SK-N-SH (cell line): ENCODE results near the gene ZNF442. TPM values are rescaled to one million over a fixed set of nuclear protein-coding genes. Genes with fewer than 3 reads are reported as not detected.
"Not testable (repeated sequence)": the region's sequence is repeated elsewhere in the genome, so short reads cannot be mapped to it uniquely, and the experiment has no call there.

ENCODE experiments used
- CTCF ChIA-PET: fragments of 300-600, 350-600 bp; formaldehyde crosslinking; extraction: SDS; loops from one replicate; lab custom pipeline; 2021; lab: Yijun Ruan, JAX
- POLR2A ChIA-PET: fragments of 350-600 bp; sonication (Branson Sonifier 250); formaldehyde crosslinking; extraction: SDS; loops from one replicate; lab custom pipeline; 2020; ENCODE audit warnings: antibody characterized with exemption, inconsistent platforms; lab: Yijun Ruan, JAX
- DNase-seq: peaks from one replicate; pipeline ENCODE4 v3.0.0; 2012
- H2AFZ ChIP-seq: fragments of 200-600 bp; sonication (generic); 2 replicates; pipeline ENCODE4 v1.8.1; 2016; ENCODE audit warnings: antibody characterized with exemption, mild to moderate bottlenecking, low read depth
- H3F3A ChIP-seq: fragments of 200-600 bp; sonication (generic); replicated peaks from 2 replicates; pipeline ENCODE3; 2016; ENCODE audit warnings: antibody characterized with exemption, mild to moderate bottlenecking; ENCODE audit not compliant: insufficient read depth
- H3K27ac ChIP-seq, 2 experiments: fragments of 200-500 bp in 1 of 2; fragments of 200-600 bp in 1 of 2; sonication (Bioruptor generic) in 1 of 2; sonication (generic), shearing (Covaris generic) in 1 of 2; 2 replicates each; pipeline versions ENCODE4 v1.5.1 to v1.6.1; 2014 to 2016; ENCODE audit warnings: low read depth in 2 of 2, inconsistent platforms in 1 of 2, low read length in 1 of 2, mild to moderate bottlenecking in 1 of 2, mixed read lengths in 1 of 2
- H3K27me3 ChIP-seq: fragments of 200-600 bp; sonication (generic), shearing (Covaris generic); 2 replicates; pipeline ENCODE4 v1.6.1; 2016; ENCODE audit warnings: mixed run types; ENCODE audit not compliant: insufficient read depth
- H3K36me3 ChIP-seq, 2 experiments: fragments of 200-500 bp in 1 of 2; fragments of 200-600 bp in 1 of 2; sonication (Bioruptor generic) in 1 of 2; sonication (generic) in 1 of 2; replicated peaks in 1 of 2; 2 replicates each; pipeline versions ENCODE3 to v1.5.1; 2014 to 2016; ENCODE audit warnings: low read length in 1 of 2, mild to moderate bottlenecking in 1 of 2; ENCODE audit not compliant: insufficient read depth in 2 of 2, control insufficient read depth in 1 of 2
- H3K4me1 ChIP-seq, 2 experiments: fragments of 200-500 bp in 1 of 2; fragments of 200-600 bp in 1 of 2; sonication (Bioruptor generic) in 1 of 2; sonication (generic), shearing (Covaris generic) in 1 of 2; 2 replicates each; pipeline versions ENCODE4 v1.5.1 to v1.6.1; 2014 to 2016; ENCODE audit warnings: low read depth in 1 of 2, low read length in 1 of 2, mixed run types in 1 of 2; ENCODE audit not compliant: insufficient read depth in 2 of 2, control insufficient read depth in 1 of 2
- H3K4me2 ChIP-seq: fragments of 200-600 bp; sonication (generic), shearing (Covaris generic); 2 replicates; pipeline ENCODE4 v1.6.1; 2017; ENCODE audit warnings: mixed run types
- H3K4me3 ChIP-seq, 2 experiments: fragments of 200-500 bp in 1 of 2; fragments of 200-600 bp in 1 of 2; sonication (Bioruptor generic) in 1 of 2; sonication (generic), shearing (Covaris generic) in 1 of 2; 2 replicates each; pipeline versions ENCODE4 v1.5.1 to v1.8.1; 2014 to 2016; ENCODE audit warnings: low read depth in 2 of 2, inconsistent platforms in 1 of 2, low read length in 1 of 2, mild to moderate bottlenecking in 1 of 2, mixed read lengths in 1 of 2, moderate library complexity in 1 of 2
- H3K79me2 ChIP-seq: fragments of 200-600 bp; sonication (generic); 2 replicates; pipeline ENCODE4 v1.8.1; 2017; ENCODE audit warnings: mild to moderate bottlenecking; ENCODE audit not compliant: insufficient read depth
- H3K9ac ChIP-seq: fragments of 200-600 bp; sonication (generic); 2 replicates; pipeline ENCODE4 v1.6.1; 2017; ENCODE audit warnings: mixed run types
- H3K9me2 ChIP-seq: fragments of 200-600 bp; sonication (generic); 2 replicates; pipeline ENCODE4 v1.6.1; 2017; ENCODE audit warnings: mixed run types
- H3K9me3 ChIP-seq: fragments of 200-600 bp; sonication (generic); 2 replicates; pipeline ENCODE4 v1.6.1; 2017; ENCODE audit warnings: mixed run types, mild to moderate bottlenecking, moderate library complexity
- H4K20me1 ChIP-seq: fragments of 200-600 bp; sonication (generic); 2 replicates; pipeline ENCODE4 v1.6.1; 2017; ENCODE audit warnings: mild to moderate bottlenecking, mixed run types; ENCODE audit not compliant: insufficient read depth
- ELF1 ChIP-seq: IDR thresholded peaks from 2 replicates; pipeline ENCODE4 v1.4.0; 2012
- FOSL2 ChIP-seq: IDR thresholded peaks from 2 replicates; pipeline ENCODE4 v1.4.0; 2012; ENCODE audit warnings: low read depth, mild to moderate bottlenecking, moderate library complexity, borderline replicate concordance
- FOXJ3 ChIP-seq: sonication (generic); formaldehyde crosslinking; IDR thresholded peaks from 2 replicates; pipeline ENCODE4 v1.5.1; 2020; ENCODE audit warnings: mild to moderate bottlenecking, missing genetic modification reagents
- GABPA ChIP-seq: IDR thresholded peaks from 2 replicates; pipeline ENCODE4 v1.4.0; 2012; ENCODE audit warnings: low read depth, mild to moderate bottlenecking
- JUND ChIP-seq: IDR thresholded peaks from 2 replicates; pipeline ENCODE4 v1.4.0; 2012
- MXI1 ChIP-seq: IDR thresholded peaks from 2 replicates; pipeline ENCODE4 v1.6.1; 2012; ENCODE audit warnings: mild to moderate bottlenecking, low read depth, low read length, improper control_type of control experiment
- NFIC ChIP-seq: IDR thresholded peaks from 2 replicates; pipeline ENCODE4 v1.4.0; 2012; ENCODE audit warnings: borderline replicate concordance
- NRF1 ChIP-seq: IDR thresholded peaks from 2 replicates; pipeline ENCODE4 v1.6.1; 2012; ENCODE audit warnings: low read depth, mild to moderate bottlenecking, low read length
- RAD21 ChIP-seq: IDR thresholded peaks from 2 replicates; pipeline ENCODE4 v1.6.1; 2012; ENCODE audit warnings: mild to moderate bottlenecking, low read length
- RCOR1 ChIP-seq: fragments of 150-350 bp; IDR thresholded peaks from 2 replicates; pipeline ENCODE4 v1.6.1; 2017; ENCODE audit warnings: antibody characterized with exemption, low read length
- RXRA ChIP-seq: IDR thresholded peaks from 2 replicates; pipeline ENCODE4 v1.4.0; 2012; ENCODE audit warnings: low read depth, mild to moderate bottlenecking, borderline replicate concordance
- TEAD4 ChIP-seq: IDR thresholded peaks from 2 replicates; pipeline ENCODE4 v1.4.0; 2012; ENCODE audit warnings: mild to moderate bottlenecking, borderline replicate concordance; ENCODE audit not compliant: insufficient read depth
- WGBS: methylation state at CpG from one replicate; pipeline ENCODE4 v1.1.6; 2017; ENCODE audit warnings: low lambda C conversion rate; 5-methylcytosine and 5-hydroxymethylcytosine counted together
- polyA plus RNA-seq, 3 experiments: library from polyadenylated mRNA; depleted of rRNA; stranded (reverse); fragments of >200 nt; gene quantifications; 2 replicates each; pipeline ENCODE4 v1.2.3, GENCODE V29; 2012
- TF ChIP-seq, protein P1 (sequence below): IDR thresholded peaks from 2 replicates; pipeline ENCODE4 v1.4.0; 2012; ENCODE audit warnings: low read depth, borderline replicate concordance

Gene ZNF442
- polyA plus RNA-seq, 1 of the 3 experiments (the other 2 are of a cell fraction), result 0.43 TPM

DNA sequence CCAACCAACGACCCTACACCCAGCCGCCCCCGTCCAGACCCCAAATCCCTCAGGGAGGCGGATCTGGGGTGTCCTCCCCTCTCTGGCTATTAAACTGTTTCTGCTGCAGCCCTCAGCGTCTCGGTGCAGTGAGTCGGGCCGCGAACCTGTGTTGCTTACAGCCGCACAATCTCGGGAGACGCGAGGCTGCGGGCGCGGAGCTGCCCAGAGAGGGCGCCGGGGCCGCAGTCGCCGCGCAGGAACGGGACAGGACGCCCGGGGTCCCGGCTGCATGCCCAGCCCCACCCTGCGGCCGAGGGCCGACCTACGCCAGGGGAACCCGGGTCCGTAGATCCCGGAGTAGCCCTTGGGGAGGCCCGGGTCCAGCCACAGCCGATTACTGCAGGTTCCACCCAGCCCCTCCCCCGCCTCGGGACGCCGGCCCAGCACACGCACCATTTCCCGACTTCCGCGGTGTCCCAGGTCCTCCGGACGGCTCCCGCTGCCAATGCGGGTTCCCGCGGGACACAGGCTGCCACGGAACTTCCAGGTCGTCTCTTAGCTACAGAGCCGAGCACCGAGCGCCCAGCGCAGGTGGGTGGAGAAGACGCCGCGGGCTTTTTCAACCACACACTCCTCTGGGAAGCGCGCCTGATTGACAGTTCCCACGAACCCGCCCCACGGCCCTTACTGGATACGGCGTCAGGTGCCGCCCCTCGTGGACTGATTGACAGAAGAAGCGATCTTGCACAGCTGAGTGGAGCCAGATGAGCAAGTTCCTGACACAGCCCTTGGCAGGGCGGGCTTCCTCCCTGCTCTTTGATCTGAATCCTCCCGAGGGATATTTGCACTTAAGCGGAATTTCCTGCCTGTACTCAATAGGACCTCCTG is 35.4 kb upstream of the ZNF442 start, which contains the start of gene ZNF799 (continued):
- peak; percentile 58 for TF ChIP-seq GABPA
- TF ChIP-seq ELF1, result peak; percentile 43; the same call in 1 of the 2 replicates
- no peak for TF ChIP-seq NRF1
- no peak for TF ChIP-seq RAD21
- TF ChIP-seq TEAD4, result no peak
- TF ChIP-seq MXI1, result peak; percentile 92
- TF ChIP-seq RCOR1, result no peak
- TF ChIP-seq RXRA, result no peak
- no peak for TF ChIP-seq NFIC
- no peak for TF ChIP-seq JUND
- peak; percentile 4; the same call in 1 of the 2 replicates for TF ChIP-seq FOSL2
- TF ChIP-seq FOXJ3 (CRISPR knock-in tag), result no peak
- TF ChIP-seq, protein P1, sequence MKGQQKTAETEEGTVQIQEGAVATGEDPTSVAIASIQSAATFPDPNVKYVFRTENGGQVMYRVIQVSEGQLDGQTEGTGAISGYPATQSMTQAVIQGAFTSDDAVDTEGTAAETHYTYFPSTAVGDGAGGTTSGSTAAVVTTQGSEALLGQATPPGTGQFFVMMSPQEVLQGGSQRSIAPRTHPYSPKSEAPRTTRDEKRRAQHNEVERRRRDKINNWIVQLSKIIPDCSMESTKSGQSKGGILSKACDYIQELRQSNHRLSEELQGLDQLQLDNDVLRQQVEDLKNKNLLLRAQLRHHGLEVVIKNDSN, result peak; percentile 51; the same call in 1 of the 2 replicates

DNA sequence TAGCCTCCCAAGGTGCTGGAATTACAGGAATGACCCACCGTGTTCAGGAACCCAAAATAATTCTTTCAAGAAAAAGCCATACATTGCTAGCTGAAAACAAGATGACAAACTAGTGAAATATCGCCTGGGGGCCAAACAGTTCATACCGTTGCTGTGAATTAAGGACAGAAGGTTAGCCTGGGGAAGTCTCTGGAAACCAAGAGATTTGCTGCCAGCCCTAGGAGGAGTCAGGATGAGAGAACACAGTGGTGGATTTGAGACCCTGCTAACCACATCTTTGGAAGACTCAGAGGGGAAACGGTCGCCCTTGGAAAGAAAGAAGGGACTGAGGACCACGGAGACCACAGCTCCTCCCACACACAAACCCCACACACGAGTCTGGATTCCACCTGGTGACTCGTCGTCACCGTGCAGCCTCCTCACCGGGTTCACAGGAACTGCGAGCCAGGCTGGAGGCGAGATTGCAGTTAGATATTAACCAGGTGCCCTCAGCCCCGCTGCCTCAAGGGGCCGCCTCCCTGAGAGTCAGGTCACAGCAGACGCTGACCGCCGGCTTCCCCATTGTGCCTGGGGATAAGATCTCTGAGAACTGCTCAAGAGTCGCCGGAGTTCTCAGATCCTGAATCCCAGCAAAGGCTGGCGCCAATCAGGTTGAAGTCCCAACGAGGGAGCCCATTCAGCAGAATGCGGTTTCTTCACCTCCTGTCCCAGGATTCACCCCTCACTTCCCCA is 34.6 kb upstream of the ZNF442 start:
- H3K36me3 ChIP-seq, H4K20me1 ChIP-seq, H3K9me3 ChIP-seq, H3K27me3 ChIP-seq, POLR2A ChIA-PET, H3K9me2 ChIP-seq, CTCF ChIA-PET, H3F3A ChIP-seq, DNase-seq, H3K79me2 ChIP-seq, H3K4me1 ChIP-seq: not testable (repeated sequence)
- WGBS, result 11% methylated on average over 23 of the region's 23 CpGs
- Histone ChIP-seq H2AFZ (peak overlapping the region; percentile 87), H3K4me3 (peak overlapping the region; percentile 65 to 92), H3K27ac (peak overlapping the region; percentile 60 to 64), H3K4me2 (peak overlapping the region; percentile 92), H3K9ac (peak overlapping the region; percentile 72)

DNA sequence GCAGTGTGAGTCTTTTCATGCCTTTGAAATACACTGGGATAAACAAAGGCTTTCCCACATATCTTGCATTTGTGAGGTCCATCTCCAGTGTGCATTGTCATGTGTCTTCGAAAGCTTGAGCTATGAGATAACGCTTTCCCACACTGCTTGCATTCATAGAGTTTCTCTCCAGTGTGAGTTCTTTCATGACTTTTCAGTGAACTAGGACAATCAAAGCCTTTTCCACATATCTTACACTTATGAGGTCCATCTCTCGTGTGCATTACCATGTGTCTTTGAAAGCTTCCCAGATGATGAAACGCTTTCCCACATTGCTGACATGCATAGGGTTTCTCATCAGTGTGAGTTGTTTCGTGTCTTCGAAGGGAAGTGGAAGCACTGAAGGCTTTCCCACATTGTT is 25.7 kb upstream of the ZNF442 start:
- H3K4me2 ChIP-seq, H3F3A ChIP-seq, H3K4me1 ChIP-seq, H3K79me2 ChIP-seq, H3K9ac ChIP-seq, H3K27me3 ChIP-seq, H3K4me3 ChIP-seq, H4K20me1 ChIP-seq, H3K9me3 ChIP-seq, H3K27ac ChIP-seq, DNase-seq, POLR2A ChIA-PET, H2AFZ ChIP-seq, H3K9me2 ChIP-seq, CTCF ChIA-PET: not testable (repeated sequence)
- 91% methylated on average over 6 of the region's 6 CpGs for WGBS
- peaks cover 13 to 18% of the 10 kb centered on the region in 2 experiments for H3K36me3 ChIP-seq

DNA sequence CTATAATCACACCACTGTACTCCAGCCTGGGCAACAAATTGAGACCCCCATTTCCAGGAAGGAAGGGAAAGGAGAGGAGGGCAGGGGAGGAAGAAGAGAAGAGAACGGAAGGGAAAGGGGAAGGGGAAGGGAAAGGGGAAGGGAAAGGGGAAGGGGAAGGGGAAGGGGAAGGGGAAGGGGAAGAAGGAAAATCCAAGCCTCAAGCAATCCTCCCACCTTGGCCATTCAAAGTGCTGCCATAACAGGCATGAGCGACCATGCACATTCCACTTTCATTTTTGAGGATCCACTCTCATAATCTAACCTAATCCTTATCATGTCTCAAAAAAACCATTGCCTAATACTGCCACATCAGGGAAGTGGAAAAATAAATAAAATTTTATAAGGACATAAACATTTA is 20.9 kb upstream of the ZNF442 start:
- H3K9me3 ChIP-seq, H3K4me3 ChIP-seq, H3K9me2 ChIP-seq, POLR2A ChIA-PET, H2AFZ ChIP-seq, H3K27ac ChIP-seq, H3K4me2 ChIP-seq, CTCF ChIA-PET, H3K27me3 ChIP-seq, H4K20me1 ChIP-seq, H3K4me1 ChIP-seq, H3K79me2 ChIP-seq, H3F3A ChIP-seq, DNase-seq, H3K9ac ChIP-seq: not testable (repeated sequence)
- peaks cover 8 to 17% of the 10 kb centered on the region in 2 experiments for H3K36me3 ChIP-seq
- WGBS, result 77% methylated on average over 2 of the region's 2 CpGs
